Activated naive CD8-positive, alpha-beta T cell (primary cell): ENCODE results near the gene ANO8.
"Not testable (repeated sequence)": the region's sequence is repeated elsewhere in the genome, so short reads cannot be mapped to it uniquely, and the experiment has no call there.

Experiments used
- H3K27ac Mint-ChIP-seq: one replicate; pipeline ENCODE4 v1.8.0; 2021; ENCODE audit warnings: mixed read lengths
- H3K27me3 Mint-ChIP-seq: one replicate; pipeline ENCODE4 v1.8.0; 2021; ENCODE audit warnings: mixed read lengths
- H3K36me3 Mint-ChIP-seq: one replicate; pipeline ENCODE4 v1.8.0; 2021; ENCODE audit warnings: mixed read lengths
- H3K4me1 Mint-ChIP-seq: one replicate; pipeline ENCODE4 v1.8.0; 2021; ENCODE audit warnings: low read depth, mixed read lengths
- H3K4me3 Mint-ChIP-seq: one replicate; pipeline ENCODE4 v1.8.0; 2021; ENCODE audit warnings: mild to moderate bottlenecking, mixed read lengths
- H3K9me3 Mint-ChIP-seq: one replicate; pipeline ENCODE4 v1.8.0; 2021; ENCODE audit warnings: low read depth, mixed read lengths

The ANO8 gene

DNA sequence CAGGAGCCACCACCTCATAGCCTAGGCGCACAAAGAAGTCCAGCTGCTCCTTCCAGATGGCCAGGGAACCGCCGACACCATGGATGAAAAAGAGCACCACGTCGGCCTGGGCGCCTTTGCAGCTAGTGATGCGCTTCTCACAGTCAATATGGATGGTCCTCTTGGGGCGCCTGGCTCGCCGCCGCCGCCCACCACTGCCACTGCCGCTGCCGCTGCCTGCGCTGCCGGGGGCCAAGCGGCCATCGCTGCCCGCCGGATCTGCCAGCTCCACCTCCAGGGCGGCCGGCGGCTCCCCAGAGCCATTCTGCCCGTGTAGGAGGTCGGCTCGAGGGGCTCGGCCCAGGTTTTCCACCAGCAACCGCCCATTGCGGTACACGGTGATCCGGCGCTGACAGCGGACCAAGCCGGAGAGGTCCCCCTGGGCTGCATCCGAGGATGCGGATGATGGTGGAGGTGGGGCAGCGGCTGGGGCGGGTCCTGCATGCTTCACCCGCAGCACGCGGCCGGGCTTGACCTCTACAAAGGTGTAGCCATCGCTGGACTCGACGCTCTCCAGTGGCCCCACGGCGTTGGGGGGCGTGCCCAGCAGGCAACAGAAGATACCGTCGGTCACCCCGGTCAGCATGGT is 33.5 kb downstream of the ANO8 start:
- Mint-ChIP-seq H3K4me1 (peaks cover 20% of the 10 kb centered on the region), H3K9me3 (no peaks in the 10 kb centered on the region), H3K27me3 (no peaks in the 10 kb centered on the region), H3K36me3 (peaks cover 2% of the 10 kb centered on the region), H3K4me3 (no peak overlapping the region), H3K27ac (no peak overlapping the region)

DNA sequence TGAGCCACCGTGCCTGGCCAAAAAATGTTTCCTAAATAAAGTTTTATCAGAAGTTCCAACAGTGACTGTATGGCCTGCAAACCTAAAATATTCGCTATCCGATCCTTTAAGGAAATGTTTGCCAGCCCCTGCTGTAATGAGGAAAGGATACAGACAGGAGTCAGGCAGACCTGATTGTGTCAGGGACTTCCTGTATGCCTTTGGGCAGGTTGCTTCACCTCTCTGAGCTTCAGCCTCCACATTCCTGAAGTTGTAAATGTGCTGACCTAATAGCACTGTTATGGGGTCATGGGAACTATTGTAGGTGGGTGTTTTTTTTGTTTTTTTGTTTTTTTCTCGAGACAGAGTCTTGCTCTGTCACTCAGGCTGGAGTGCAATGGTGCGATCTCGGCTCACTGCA is 37.7 kb downstream of the ANO8 start:
- no peak overlapping the region for H3K4me3 Mint-ChIP-seq
- no peaks in the 10 kb centered on the region for H3K27me3 Mint-ChIP-seq
- no peaks in the 10 kb centered on the region for H3K9me3 Mint-ChIP-seq
- no peak overlapping the region for H3K27ac Mint-ChIP-seq
- peaks cover 7% of the 10 kb centered on the region for H3K4me1 Mint-ChIP-seq
- H3K36me3 Mint-ChIP-seq: peaks cover 2% of the 10 kb centered on the region

DNA sequence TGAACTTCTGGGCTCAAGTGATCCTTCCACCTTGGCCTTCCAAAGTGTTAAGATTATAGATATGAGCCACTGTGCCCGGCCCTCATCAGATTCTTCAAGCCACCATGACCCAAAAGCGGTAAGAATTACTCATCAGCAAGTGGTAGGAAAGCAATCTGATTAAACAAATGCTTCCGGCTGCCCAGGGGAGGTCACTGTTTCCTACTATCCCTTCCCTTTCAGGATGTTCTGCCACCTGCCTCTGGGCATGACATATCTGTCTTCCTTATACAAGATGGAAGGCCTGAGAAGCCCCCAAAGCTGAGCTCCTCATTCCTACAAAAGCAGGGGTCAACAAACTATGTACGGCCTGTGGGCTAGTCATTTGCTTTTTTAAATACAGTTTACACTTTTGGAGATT is 38.4 kb downstream of the ANO8 start:
- Mint-ChIP-seq H3K4me1 (peaks cover 5% of the 10 kb centered on the region), H3K27me3 (no peaks in the 10 kb centered on the region), H3K9me3 (no peaks in the 10 kb centered on the region), H3K36me3 (peaks cover 2% of the 10 kb centered on the region), H3K27ac (no peak overlapping the region), H3K4me3 (no peak overlapping the region)

DNA sequence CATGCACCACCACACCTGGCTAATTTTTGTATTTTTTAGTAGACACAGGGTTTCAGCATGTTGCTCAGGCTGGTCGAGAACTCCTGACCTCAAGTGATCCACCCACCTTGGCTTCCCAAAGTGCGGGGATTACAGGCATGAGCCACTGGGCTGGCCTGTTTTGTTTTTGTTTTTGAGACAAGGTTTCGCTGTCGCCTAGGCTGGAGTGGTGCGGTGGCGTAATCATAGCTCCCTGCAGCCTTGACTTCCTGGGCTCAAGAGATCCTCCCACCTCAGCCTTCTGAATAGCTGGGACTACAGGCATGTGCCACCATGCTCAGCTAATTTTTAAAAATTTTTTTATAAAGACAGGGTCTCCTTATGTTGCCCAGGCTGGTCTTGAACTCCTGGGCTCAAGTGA is 39.1 kb downstream of the ANO8 start:
- not testable (repeated sequence) for H3K4me1 Mint-ChIP-seq, H3K4me3 Mint-ChIP-seq, H3K36me3 Mint-ChIP-seq, H3K27me3 Mint-ChIP-seq, H3K9me3 Mint-ChIP-seq, H3K27ac Mint-ChIP-seq

DNA sequence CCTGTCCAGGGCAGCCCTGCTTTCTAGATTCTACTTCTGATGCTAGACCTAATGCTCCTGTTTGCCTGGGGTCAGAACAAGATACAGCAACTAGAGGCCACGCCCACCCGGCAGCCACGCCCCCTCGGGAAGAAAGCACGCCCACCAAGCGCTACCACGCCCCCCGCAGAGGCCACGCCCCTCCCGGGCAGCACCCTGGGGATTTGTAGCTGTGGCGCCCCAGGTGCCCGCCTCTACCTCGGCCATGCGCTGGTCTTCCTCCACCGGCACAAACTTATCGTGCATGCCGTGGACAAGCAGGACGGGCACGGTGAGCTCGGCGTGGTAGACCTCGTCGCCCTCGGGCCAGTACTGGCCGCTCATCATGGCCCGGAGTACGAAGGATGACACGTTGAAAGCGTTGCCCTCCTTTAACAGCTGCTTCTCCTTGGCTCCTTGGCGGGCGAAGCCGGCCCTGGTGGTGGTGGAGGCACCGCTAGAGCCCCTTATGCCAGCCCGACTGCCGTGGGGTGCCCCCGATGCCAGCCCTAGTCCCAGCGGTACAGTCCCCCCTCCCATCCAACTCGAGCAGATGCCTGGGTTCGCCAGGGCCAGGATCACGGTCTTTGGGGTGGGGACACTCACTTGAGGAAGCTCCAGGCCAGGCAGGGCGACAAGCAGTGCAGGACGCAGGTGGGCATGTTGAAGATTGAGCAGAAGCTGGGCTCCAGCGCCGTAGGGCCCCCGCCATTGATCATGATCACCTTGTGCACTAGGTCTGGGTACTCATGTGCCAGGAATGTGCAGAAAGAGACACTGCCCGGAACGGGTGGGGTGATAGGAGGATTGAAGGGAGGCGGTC is 40.4 kb downstream of the ANO8 start:
- no peaks in the 10 kb centered on the region for H3K27me3 Mint-ChIP-seq
- H3K4me3 Mint-ChIP-seq: no peak overlapping the region
- H3K36me3 Mint-ChIP-seq: peaks cover 2% of the 10 kb centered on the region
- H3K9me3 Mint-ChIP-seq: no peaks in the 10 kb centered on the region
- peaks cover 5% of the 10 kb centered on the region for H3K4me1 Mint-ChIP-seq
- no peak overlapping the region for H3K27ac Mint-ChIP-seq

DNA sequence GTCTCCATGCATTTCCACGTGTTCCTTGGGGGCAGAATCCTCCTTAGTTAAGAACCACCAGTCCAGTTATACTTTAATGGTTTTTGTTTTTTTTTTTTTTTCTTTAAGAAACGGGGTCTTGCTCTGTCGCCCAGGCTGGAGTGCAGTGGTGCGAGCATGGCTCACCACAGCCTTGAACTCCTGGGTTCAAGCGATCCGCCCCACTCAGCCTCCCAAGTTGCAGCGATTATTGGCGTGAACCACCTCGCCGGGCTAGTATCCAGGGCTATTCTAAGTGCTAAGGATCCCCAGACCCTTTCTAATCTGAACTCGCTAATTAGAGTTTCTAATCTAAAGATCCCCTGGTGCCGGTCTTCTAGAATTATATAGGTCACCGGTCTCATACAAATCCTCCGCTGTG is 41.0 kb downstream of the ANO8 start:
- Mint-ChIP-seq H3K9me3 (no peaks in the 10 kb centered on the region), H3K4me1 (peaks cover 5% of the 10 kb centered on the region), H3K36me3 (peaks cover 2% of the 10 kb centered on the region), H3K4me3 (no peak overlapping the region), H3K27ac (no peak overlapping the region), H3K27me3 (no peaks in the 10 kb centered on the region)

DNA sequence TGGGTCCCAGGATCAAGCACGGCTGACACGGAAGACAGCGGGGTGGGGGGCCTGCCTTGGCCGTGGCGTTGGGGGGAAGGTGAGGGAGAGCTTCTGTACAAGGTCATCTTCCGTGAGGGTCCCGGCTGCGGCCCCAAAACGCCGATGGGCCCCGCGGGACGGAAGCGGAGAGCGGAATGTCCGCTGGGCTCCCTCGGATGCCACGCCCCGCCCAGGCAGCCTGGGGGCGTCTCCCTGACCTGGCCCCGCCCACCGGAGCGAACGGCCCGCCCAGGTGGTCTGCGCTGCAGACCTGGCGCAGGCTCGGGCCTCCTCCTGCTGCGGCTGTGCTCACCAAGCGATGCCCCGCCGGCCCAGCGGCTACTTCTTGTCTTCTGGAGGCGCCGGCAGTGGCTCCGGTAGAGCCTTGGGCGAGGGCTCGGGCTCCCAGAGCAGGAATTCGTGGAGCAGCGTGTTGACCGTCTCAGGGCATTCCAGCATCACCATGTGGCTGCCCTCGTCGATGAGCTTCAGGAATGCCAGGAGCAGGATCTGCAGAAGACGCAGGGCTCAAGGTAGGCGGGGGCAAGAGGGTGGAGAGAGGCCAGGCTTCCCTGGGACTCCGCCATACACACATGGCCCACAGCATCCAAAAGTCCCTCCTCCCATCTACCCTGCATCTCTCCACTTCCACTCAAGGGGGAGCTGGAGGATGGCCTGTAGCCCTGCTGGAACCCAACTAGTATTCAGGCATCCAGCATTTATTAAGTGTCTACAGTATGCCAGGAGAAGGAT is 42.2 kb downstream of the ANO8 start:
- H3K27me3 Mint-ChIP-seq: no peaks in the 10 kb centered on the region
- H3K27ac Mint-ChIP-seq: peak overlapping the region; percentile 89
- H3K36me3 Mint-ChIP-seq: peaks cover 2% of the 10 kb centered on the region
- H3K9me3 Mint-ChIP-seq: no peaks in the 10 kb centered on the region
- peak overlapping the region; percentile 91 for H3K4me3 Mint-ChIP-seq
- peaks cover 5% of the 10 kb centered on the region for H3K4me1 Mint-ChIP-seq

DNA sequence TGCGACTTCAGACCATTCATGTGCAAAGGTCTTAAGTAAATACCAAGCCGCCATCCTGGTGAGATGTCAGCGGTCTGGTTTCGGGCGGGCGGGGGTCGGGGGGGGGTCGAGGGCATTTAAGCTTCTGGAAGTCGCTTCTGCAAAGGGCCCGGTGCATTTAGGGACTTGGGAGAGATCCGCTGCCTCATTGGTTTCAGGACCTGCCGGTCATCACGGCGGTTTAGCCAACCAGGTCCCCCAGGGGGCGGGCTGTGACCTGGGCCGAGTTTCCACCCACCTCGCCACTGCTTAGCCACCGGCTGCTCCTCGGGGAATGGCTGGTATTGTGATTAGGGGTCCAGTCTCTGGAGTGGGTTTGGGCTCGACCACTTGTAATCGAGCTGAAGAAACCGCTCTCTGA is 45.2 kb downstream of the ANO8 start:
- no peaks in the 10 kb centered on the region for H3K9me3 Mint-ChIP-seq
- H3K27ac Mint-ChIP-seq: no peak overlapping the region
- H3K27me3 Mint-ChIP-seq: no peaks in the 10 kb centered on the region
- no peak overlapping the region for H3K4me3 Mint-ChIP-seq
- H3K4me1 Mint-ChIP-seq: peaks cover 4% of the 10 kb centered on the region
- H3K36me3 Mint-ChIP-seq: peaks cover 3% of the 10 kb centered on the region

DNA sequence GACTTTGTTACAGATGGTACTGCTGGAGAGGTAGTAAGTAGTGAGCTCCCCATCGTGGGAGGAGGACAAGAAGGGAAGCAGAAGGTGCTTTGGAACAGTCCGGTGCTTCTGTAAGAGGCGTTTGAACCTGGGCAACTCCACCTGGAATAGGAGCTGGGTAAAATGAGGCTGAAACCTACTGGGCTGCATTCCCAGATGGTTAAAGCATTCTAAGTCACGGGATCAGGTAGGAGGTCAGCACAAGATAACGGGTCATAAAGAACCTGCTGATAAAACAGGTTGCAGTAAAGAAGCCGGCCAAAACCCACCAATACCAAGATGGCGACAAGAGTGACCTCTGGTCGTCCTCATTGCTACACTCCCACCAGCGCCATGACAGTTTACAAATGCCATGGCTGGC is 47.9 kb downstream of the ANO8 start:
- no peak overlapping the region for H3K27ac Mint-ChIP-seq
- no peaks in the 10 kb centered on the region for H3K9me3 Mint-ChIP-seq
- H3K4me3 Mint-ChIP-seq: no peak overlapping the region
- H3K4me1 Mint-ChIP-seq: peaks cover 4% of the 10 kb centered on the region
- H3K36me3 Mint-ChIP-seq: peaks cover 3% of the 10 kb centered on the region
- no peaks in the 10 kb centered on the region for H3K27me3 Mint-ChIP-seq

DNA sequence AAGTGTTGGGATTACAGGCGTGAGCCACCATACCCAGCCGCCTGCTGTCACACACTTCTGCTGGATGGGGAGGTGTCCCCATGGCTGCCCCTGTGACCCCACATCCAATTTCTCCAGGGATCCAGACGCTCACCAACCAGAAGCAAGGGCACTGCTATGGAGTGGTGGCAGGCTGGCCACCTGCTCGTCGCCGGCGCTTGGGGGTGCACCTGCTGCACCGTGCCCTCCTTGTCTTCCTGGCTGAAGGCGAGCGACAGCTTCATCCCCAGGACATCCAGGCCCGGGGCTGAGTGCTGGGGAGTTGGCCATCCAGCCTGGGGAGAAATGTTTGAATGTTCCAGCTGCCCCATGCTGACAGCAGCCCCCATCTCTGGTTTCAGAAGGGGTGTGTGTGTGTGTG is 48.4 kb downstream of the ANO8 start:
- Mint-ChIP-seq H3K4me3 (no peak overlapping the region), H3K9me3 (no peaks in the 10 kb centered on the region), H3K36me3 (peaks cover 3% of the 10 kb centered on the region), H3K27me3 (no peaks in the 10 kb centered on the region), H3K27ac (no peak overlapping the region), H3K4me1 (peaks cover 5% of the 10 kb centered on the region)

DNA sequence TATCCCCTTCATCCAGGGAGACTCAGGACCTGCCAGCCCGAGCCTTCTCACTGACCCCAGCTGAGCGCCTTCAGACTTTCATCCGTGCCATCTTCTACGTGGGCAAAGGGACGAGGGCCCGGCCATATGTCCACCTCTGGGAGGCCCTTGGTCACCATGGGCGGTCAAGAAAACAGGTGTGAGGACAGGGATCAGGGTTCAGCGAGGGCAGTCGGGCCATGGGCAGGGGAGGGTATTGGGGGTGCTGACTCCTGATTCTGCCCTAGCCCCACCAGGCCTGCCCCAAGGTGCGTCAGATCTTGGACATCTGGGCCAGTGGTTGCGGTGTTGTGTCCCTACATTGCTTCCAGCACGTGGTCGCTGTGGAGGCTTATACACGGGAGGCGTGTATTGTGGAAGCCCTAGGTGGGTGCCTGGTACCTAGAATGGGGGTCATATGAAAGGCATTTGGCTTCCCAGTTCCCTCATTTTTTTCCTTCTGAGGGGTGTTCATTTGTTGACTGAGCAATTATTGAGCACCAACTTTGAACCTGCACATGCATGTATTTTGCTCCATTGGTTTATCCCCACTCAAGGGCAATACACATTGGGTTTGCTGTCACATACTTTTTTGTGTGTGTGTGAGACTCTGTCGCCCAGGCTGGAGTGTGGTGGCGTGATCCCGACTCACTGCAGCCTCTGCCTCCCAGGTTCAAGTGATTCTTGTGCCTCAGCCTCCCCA is 49.1 kb downstream of the ANO8 start:
- Mint-ChIP-seq H3K4me3 (no peak overlapping the region), H3K36me3 (peaks cover 3% of the 10 kb centered on the region), H3K27ac (no peak overlapping the region), H3K27me3 (no peaks in the 10 kb centered on the region), H3K4me1 (peaks cover 6% of the 10 kb centered on the region), H3K9me3 (no peaks in the 10 kb centered on the region)

DNA sequence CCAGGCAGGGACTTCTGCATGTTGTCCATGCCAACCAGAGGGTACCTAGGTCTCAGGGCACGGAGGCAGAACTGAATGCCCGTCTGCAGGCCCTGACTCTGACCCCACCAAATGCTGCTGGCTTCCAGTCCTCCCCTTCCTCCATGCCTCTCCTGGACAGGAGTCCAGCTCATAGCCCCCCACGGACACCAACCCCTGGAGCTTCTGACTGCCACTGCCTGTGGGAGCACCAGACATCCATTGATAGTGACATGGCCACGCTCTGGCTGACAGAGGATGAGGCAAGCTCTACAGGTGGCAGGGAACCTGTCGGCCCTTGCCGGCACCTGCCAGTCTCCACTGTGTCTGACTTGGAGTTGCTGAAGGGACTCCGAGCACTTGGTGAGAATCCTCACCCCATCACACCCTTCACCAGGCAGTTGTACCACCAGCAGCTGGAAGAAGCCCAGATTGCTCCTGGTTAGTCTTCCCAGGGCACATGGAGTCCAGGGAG is 51.1 kb downstream of the ANO8 start:
- Mint-ChIP-seq H3K27ac (no peak overlapping the region), H3K36me3 (peaks cover 3% of the 10 kb centered on the region), H3K4me3 (peak overlapping the region; percentile 76), H3K9me3 (no peaks in the 10 kb centered on the region), H3K27me3 (no peaks in the 10 kb centered on the region), H3K4me1 (peaks cover 6% of the 10 kb centered on the region)

DNA sequence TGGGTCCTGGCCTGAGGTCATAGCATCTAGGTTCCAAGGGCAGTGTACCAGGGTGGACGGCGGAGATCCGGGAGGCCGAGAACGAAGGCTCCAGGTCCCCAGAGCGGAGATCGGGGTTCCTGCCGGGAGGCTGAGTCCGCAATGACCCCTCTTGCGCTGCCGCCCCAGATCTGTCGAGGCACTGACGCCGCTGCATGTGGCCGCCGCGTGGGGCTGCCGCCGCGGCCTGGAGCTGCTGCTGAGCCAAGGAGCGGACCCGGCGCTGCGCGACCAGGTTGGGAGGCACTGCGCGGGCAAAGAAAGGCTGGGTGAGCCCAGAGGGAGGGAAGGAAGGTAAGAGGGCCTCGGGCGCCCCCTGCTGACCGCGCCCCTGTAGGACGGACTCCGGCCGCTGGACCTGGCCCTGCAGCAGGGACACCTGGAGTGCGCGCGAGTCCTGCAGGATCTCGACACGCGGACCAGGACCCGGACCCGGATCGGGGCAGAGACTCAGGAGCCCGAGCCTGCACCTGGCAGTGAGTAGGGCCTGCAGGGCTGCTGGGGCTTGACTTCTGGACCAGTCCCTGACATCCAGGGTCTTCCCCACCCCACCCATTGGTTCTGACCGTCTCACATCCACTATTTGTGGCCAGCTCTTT is 52.0 kb downstream of the ANO8 start:
- Mint-ChIP-seq H3K4me3 (peak overlapping the region; percentile 87), H3K4me1 (peaks cover 6% of the 10 kb centered on the region), H3K9me3 (no peaks in the 10 kb centered on the region), H3K27ac (peak overlapping the region; percentile 86), H3K27me3 (no peaks in the 10 kb centered on the region), H3K36me3 (peaks cover 3% of the 10 kb centered on the region)
